SK-N-SH (cell line): ENCODE data around the gene DHDDS.

Experiments
- JUND ChIP-seq: IDR thresholded peaks from 2 replicates; pipeline ENCODE4 v1.4.0; 2012
- YY1 ChIP-seq: IDR thresholded peaks from 2 replicates; pipeline ENCODE4 v1.4.0; 2012; ENCODE audit warnings: low read depth, mild to moderate bottlenecking

DNA sequence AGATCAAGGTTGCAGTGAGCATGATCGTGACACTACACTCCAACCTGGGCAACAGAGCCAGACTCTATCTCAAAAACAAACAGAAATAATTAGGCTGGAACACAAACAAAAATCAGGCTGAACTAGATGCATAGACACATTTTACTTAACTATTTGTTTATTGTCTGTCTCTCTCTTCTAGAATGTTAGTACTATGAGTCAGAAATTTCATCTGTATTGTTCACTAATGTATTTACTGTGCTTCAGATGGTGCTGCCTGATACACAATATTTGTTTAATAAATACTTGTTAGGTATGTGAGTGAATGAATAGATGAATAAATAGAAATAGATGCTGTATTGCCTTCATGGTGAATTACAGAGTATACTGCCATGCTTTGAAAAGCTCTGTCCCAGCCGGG is 27.5 kb upstream of the DHDDS start:
- no peak for TF ChIP-seq YY1
- TF ChIP-seq JUND: no peak
